ACC112 (cell line): Measurements from ENCODE around the gene FUT7.

Source experiments
- H2AFZ ChIP-seq: fragments of 200-600 bp; sonication (generic); one replicate; pipeline ENCODE4 v1.6.0; 2017; ENCODE audit warnings: antibody characterized with exemption, low read length; ENCODE audit not compliant: unreplicated experiment
- H3K27ac ChIP-seq: fragments of 200-600 bp; sonication (generic); 2 replicates; pipeline ENCODE4 v1.5.1; 2014; ENCODE audit warnings: low read depth, mild to moderate bottlenecking, antibody characterized with exemption, low read length, moderate library complexity
- H3K27me3 ChIP-seq: fragments of 200-600 bp; sonication (generic); 2 replicates; pipeline ENCODE4 v1.6.1; 2014; ENCODE audit warnings: mild to moderate bottlenecking, antibody characterized with exemption, low read length, moderate library complexity, mixed read lengths; ENCODE audit not compliant: insufficient read depth
- H3K36me3 ChIP-seq: fragments of 200-600 bp; sonication (generic); 2 replicates; pipeline ENCODE4 v1.6.1; 2016; ENCODE audit warnings: mild to moderate bottlenecking, antibody characterized with exemption, low read length, moderate library complexity, mixed read lengths; ENCODE audit not compliant: insufficient read depth
- H3K4me1 ChIP-seq: fragments of 200-600 bp; sonication (generic); one replicate; pipeline ENCODE4 v1.6.1; 2016; ENCODE audit warnings: low read length, mixed read lengths; ENCODE audit not compliant: insufficient read depth, unreplicated experiment, control insufficient read depth
- H3K4me3 ChIP-seq: fragments of 200-600 bp; sonication (generic); 2 replicates; pipeline ENCODE4 v1.5.1; 2014; ENCODE audit warnings: mild to moderate bottlenecking, low read depth, low read length
- H3K79me2 ChIP-seq: fragments of 200-600 bp; sonication (generic); one replicate; pipeline ENCODE4 v1.6.0; 2016; ENCODE audit warnings: low read length; ENCODE audit not compliant: control insufficient read depth, unreplicated experiment, insufficient read depth

The FUT7 gene

GRCh38 chr9:137054932-137055384 lies 23.1 kb upstream of the FUT7 start:
- Histone ChIP-seq H3K4me3 (no peak overlapping the region), H2AFZ (no peak overlapping the region), H3K27me3 (peaks cover 30% of the 10 kb centered on the region), H3K79me2 (no peaks in the 10 kb centered on the region), H3K4me1 (peaks cover 10% of the 10 kb centered on the region), H3K36me3 (no peaks in the 10 kb centered on the region), H3K27ac (no peak overlapping the region)

- no peak within 1 kb of the TSS for H3K27ac ChIP-seq
- no peaks in the 10 kb centered on the region for H3K79me2 ChIP-seq
- H2AFZ ChIP-seq, result no peak within 1 kb of the TSS
- H3K27me3 ChIP-seq, result peaks cover 37% of the 10 kb centered on the region
- H3K4me1 ChIP-seq, result peaks cover 10% of the 10 kb centered on the region
- no peaks in the 10 kb centered on the region for H3K36me3 ChIP-seq
- no peak within 1 kb of the TSS for H3K4me3 ChIP-seq
Measured at GRCh38 chr9:137053944-137054931, 22.4 kb upstream of the FUT7 start, which contains the start of gene ENTPD2. Gene ENTPD2, minus strand, starts transcription at chr9:137054061. Its CDS starts 64 bp downstream, at chr9:137053997.

- Histone ChIP-seq H3K36me3 (no peaks in the 10 kb centered on the region), H3K79me2 (no peaks in the 10 kb centered on the region), H3K4me1 (peaks cover 10% of the 10 kb centered on the region), H3K27ac (no peak overlapping the region), H3K4me3 (no peak overlapping the region), H3K27me3 (peaks cover 38% of the 10 kb centered on the region), H2AFZ (no peak overlapping the region)
Measured at GRCh38 chr9:137052998-137053943, 21.4 kb upstream of the FUT7 start.

GRCh38 chr9:137052293-137052692 lies 20.4 kb upstream of the FUT7 start:
- no peaks in the 10 kb centered on the region for H3K79me2 ChIP-seq
- peaks cover 38% of the 10 kb centered on the region for H3K27me3 ChIP-seq
- H3K4me1 ChIP-seq, result peaks cover 10% of the 10 kb centered on the region
- no peak overlapping the region for H3K27ac ChIP-seq
- H2AFZ ChIP-seq, result no peak overlapping the region
- no peak overlapping the region for H3K4me3 ChIP-seq
- H3K36me3 ChIP-seq, result no peaks in the 10 kb centered on the region

- Histone ChIP-seq H3K4me3 (no peak overlapping the region), H3K36me3 (no peaks in the 10 kb centered on the region), H2AFZ (no peak overlapping the region), H3K27ac (no peak overlapping the region), H3K79me2 (no peaks in the 10 kb centered on the region), H3K27me3 (peaks cover 38% of the 10 kb centered on the region), H3K4me1 (peaks cover 10% of the 10 kb centered on the region)
Measured at GRCh38 chr9:137051145-137051724, 19.3 kb upstream of the FUT7 start.

- Histone ChIP-seq H3K36me3 (no peaks in the 10 kb centered on the region), H3K27ac (no peak overlapping the region), H3K27me3 (peaks cover 38% of the 10 kb centered on the region), H3K4me3 (no peak overlapping the region), H3K4me1 (peaks cover 6% of the 10 kb centered on the region), H3K79me2 (no peaks in the 10 kb centered on the region), H2AFZ (no peak overlapping the region)
Measured at GRCh38 chr9:137050570-137050969, 18.7 kb upstream of the FUT7 start.

GRCh38 chr9:137049544-137050449 lies 17.9 kb upstream of the FUT7 start:
- no peaks in the 10 kb centered on the region for H3K36me3 ChIP-seq
- no peak overlapping the region for H2AFZ ChIP-seq
- H3K27ac ChIP-seq, result no peak overlapping the region
- no peak overlapping the region for H3K4me3 ChIP-seq
- peaks cover 3% of the 10 kb centered on the region for H3K79me2 ChIP-seq
- H3K27me3 ChIP-seq, result peaks cover 38% of the 10 kb centered on the region
- no peaks in the 10 kb centered on the region for H3K4me1 ChIP-seq

GRCh38 chr9:137048655-137049543 lies 17.0 kb upstream of the FUT7 start:
- Histone ChIP-seq H3K79me2 (peaks cover 12% of the 10 kb centered on the region), H3K36me3 (no peaks in the 10 kb centered on the region), H3K4me3 (no peak overlapping the region), H3K4me1 (peaks cover 4% of the 10 kb centered on the region), H2AFZ (no peak overlapping the region), H3K27ac (no peak overlapping the region), H3K27me3 (peaks cover 30% of the 10 kb centered on the region)
